Naive thymus-derived CD8-positive, alpha-beta T cell (primary cell): ENCODE measurements around the gene EYA4. TPM values are rescaled to one million over a fixed set of nuclear protein-coding genes. Genes with fewer than 3 reads are reported as not detected.

Experiments
- ATAC-seq, 2 donors: fragments of 150-1000 bp; cut with Tn5 transposase in 1 of 2; sonication (Bioruptor Pico), chemical (Tn5 transposase) in 1 of 2; 1 replicate in 1 of 2; 2 replicates in 1 of 2; pipeline ENCODE4 v1.10.0; 2021; ENCODE audit warnings: mild to moderate bottlenecking in 2 of 2, moderate library complexity in 2 of 2
- POLR2A ChIA-PET: fragments of 350-600 bp; sonication (Branson Sonifier 250); formaldehyde crosslinking; loops from one replicate; lab custom pipeline; 2021; ENCODE audit warnings: antibody characterized with exemption; lab: Charles Lee
- DNase-seq, 10 donors: peaks; one replicate each; pipeline versions ENCODE4 v3.0.0 to v3.0.0-alpha.2; 2020 to 2022
- H3K27ac Mint-ChIP-seq, 10 donors: one replicate each; pipeline ENCODE4 v1.8.0; 2020 to 2022; ENCODE audit warnings: mild to moderate bottlenecking in 10 of 10, mixed read lengths in 10 of 10, moderate library complexity in 4 of 10, inconsistent platforms in 1 of 10
- H3K27me3 Mint-ChIP-seq, 5 donors: one replicate each; pipeline ENCODE4 v1.8.0; 2021 to 2022; ENCODE audit warnings: mixed read lengths in 5 of 5
- H3K36me3 Mint-ChIP-seq, 3 donors: one replicate each; pipeline ENCODE4 v1.8.0; 2020 to 2022; ENCODE audit warnings: mixed read lengths in 3 of 3, mild to moderate bottlenecking in 2 of 3, inconsistent platforms in 1 of 3
- H3K4me1 Mint-ChIP-seq, 4 donors: one replicate each; pipeline ENCODE4 v1.8.0; 2021 to 2022; ENCODE audit warnings: mixed read lengths in 4 of 4
- H3K4me3 Mint-ChIP-seq, 10 donors: one replicate each; pipeline ENCODE4 v1.8.0; 2020 to 2022; ENCODE audit warnings: mild to moderate bottlenecking in 10 of 10, mixed read lengths in 10 of 10, moderate library complexity in 6 of 10, inconsistent platforms in 1 of 10
- H3K9me3 Mint-ChIP-seq, 9 donors: one replicate each; pipeline ENCODE4 v1.8.0; 2020 to 2022; ENCODE audit warnings: mixed read lengths in 9 of 9, mild to moderate bottlenecking in 3 of 9, inconsistent platforms in 1 of 9, moderate library complexity in 1 of 9
- polyA plus RNA-seq, 3 donors: library from polyadenylated mRNA; unstranded; fragments of 300-500 nt; fragmentation: Illumina TruSeq; gene quantifications; one replicate each; pipeline ENCODE4 v1.2.3, GENCODE V29; 2021
- total RNA-seq, 8 experiments: library from RNA in 2 of 8; stranded (reverse) in 2 of 8; gene quantifications; one replicate each; pipeline ENCODE4 v1.2.3 and lab custom pipeline; 2021 to 2026

Gene EYA4
- total and polyA plus RNA-seq, 5 experiments from 2014 or later: not detected

GRCh38 chr6:133512410-133513016 is 271.4 kb downstream of the EYA4 start:
- Mint-ChIP-seq H3K9me3 (peaks cover 0 to 7% (median 0%) of the 10 kb centered on the region in 9 donors), H3K27me3 (peaks cover 4 to 19% (median 7%) of the 10 kb centered on the region in 5 donors), H3K4me1 (no peaks in the 10 kb centered on the region), H3K27ac (no peak overlapping the region), H3K36me3 (no peaks in the 10 kb centered on the region), H3K4me3 (no peak overlapping the region)
- POLR2A ChIA-PET: no interaction called here
- ATAC-seq (no peak), DNase-seq (peak in 2 of 10 donors; percentile 3 to 18)

- no peak overlapping the region for H3K27ac Mint-ChIP-seq
- ATAC-seq: no peak
Measured at GRCh38 chr6:133523816-133524215, 282.7 kb downstream of the EYA4 start.

GRCh38 chr6:133526436-133526835 is 285.3 kb downstream of the EYA4 start:
- Mint-ChIP-seq H3K9me3 (no peaks in the 10 kb centered on the region), H3K27me3 (peaks cover 0 to 7% (median 0%) of the 10 kb centered on the region in 5 donors), H3K4me1 (no peaks in the 10 kb centered on the region), H3K36me3 (no peaks in the 10 kb centered on the region), H3K4me3 (no peak overlapping the region), H3K27ac (no peak overlapping the region)
- POLR2A ChIA-PET: no interaction called here
- DNase-seq: no peak
- ATAC-seq: no peak

More at GRCh38 chr6:133523816-133524215, 282.7 kb downstream of the EYA4 start:
- no peaks in the 10 kb centered on the region for H3K36me3 Mint-ChIP-seq
- H3K9me3 Mint-ChIP-seq: no peaks in the 10 kb centered on the region
- no peak overlapping the region for H3K4me3 Mint-ChIP-seq
- POLR2A ChIA-PET: no interaction called here
- peaks cover 0 to 7% (median 0%) of the 10 kb centered on the region in 5 donors for H3K27me3 Mint-ChIP-seq
- no peaks in the 10 kb centered on the region for H3K4me1 Mint-ChIP-seq
- no peak for DNase-seq

- Mint-ChIP-seq H3K9me3 (no peaks in the 10 kb centered on the region), H3K27ac (no peak overlapping the region), H3K27me3 (peaks cover 0 to 14% (median 3%) of the 10 kb centered on the region in 5 donors), H3K4me1 (no peaks in the 10 kb centered on the region), H3K4me3 (no peak overlapping the region), H3K36me3 (no peaks in the 10 kb centered on the region)
- ATAC-seq: no peak
- DNase-seq: no peak
- POLR2A ChIA-PET: no interaction called here
Measured at GRCh38 chr6:133528566-133528965, 287.4 kb downstream of the EYA4 start.

- no peaks in the 10 kb centered on the region for H3K9me3 Mint-ChIP-seq
- POLR2A ChIA-PET: no interaction called here
- H3K27me3 Mint-ChIP-seq: peaks cover 3 to 23% (median 7%) of the 10 kb centered on the region in 5 donors
- ATAC-seq (no peak), DNase-seq (no peak)
- H3K27ac Mint-ChIP-seq: no peak overlapping the region
- no peak overlapping the region for H3K4me3 Mint-ChIP-seq
- H3K4me1 Mint-ChIP-seq: no peaks in the 10 kb centered on the region
- no peaks in the 10 kb centered on the region for H3K36me3 Mint-ChIP-seq
Measured at GRCh38 chr6:133532908-133533307, 291.8 kb downstream of the EYA4 start.

- Mint-ChIP-seq H3K36me3 (no peaks in the 10 kb centered on the region), H3K27me3 (peaks cover 6 to 31% (median 12%) of the 10 kb centered on the region in 5 donors), H3K4me1 (no peaks in the 10 kb centered on the region), H3K27ac (no peak overlapping the region), H3K4me3 (no peak overlapping the region), H3K9me3 (no peaks in the 10 kb centered on the region)
- ATAC-seq (no peak), DNase-seq (no peak)
- POLR2A ChIA-PET: no interaction called here
Measured at GRCh38 chr6:133539502-133540259, 298.5 kb downstream of the EYA4 start.

GRCh38 chr6:133540361-133540760 is 299.2 kb downstream of the EYA4 start:
- H3K4me1 Mint-ChIP-seq: no peaks in the 10 kb centered on the region
- H3K4me3 Mint-ChIP-seq: no peak overlapping the region
- no peaks in the 10 kb centered on the region for H3K9me3 Mint-ChIP-seq
- no peak overlapping the region for H3K27ac Mint-ChIP-seq
- no peaks in the 10 kb centered on the region for H3K36me3 Mint-ChIP-seq
- DNase-seq: no peak
- H3K27me3 Mint-ChIP-seq: peaks cover 4 to 26% (median 12%) of the 10 kb centered on the region in 5 donors
- POLR2A ChIA-PET: no interaction called here
- ATAC-seq: no peak

GRCh38 chr6:133541040-133541439 is 299.9 kb downstream of the EYA4 start:
- no peak for DNase-seq
- ATAC-seq: no peak
- no peaks in the 10 kb centered on the region for H3K36me3 Mint-ChIP-seq
- peaks cover 4 to 26% (median 12%) of the 10 kb centered on the region in 5 donors for H3K27me3 Mint-ChIP-seq
- no peaks in the 10 kb centered on the region for H3K4me1 Mint-ChIP-seq
- H3K27ac Mint-ChIP-seq: no peak overlapping the region
- H3K4me3 Mint-ChIP-seq: no peak overlapping the region
- POLR2A ChIA-PET: no interaction called here
- H3K9me3 Mint-ChIP-seq: no peaks in the 10 kb centered on the region

- Mint-ChIP-seq H3K27ac (no peak overlapping the region), H3K4me3 (no peak overlapping the region), H3K9me3 (no peaks in the 10 kb centered on the region), H3K4me1 (no peaks in the 10 kb centered on the region), H3K27me3 (peaks cover 4 to 26% (median 12%) of the 10 kb centered on the region in 5 donors), H3K36me3 (no peaks in the 10 kb centered on the region)
- ATAC-seq: no peak
- POLR2A ChIA-PET: no interaction called here
- DNase-seq: no peak
Measured at GRCh38 chr6:133542056-133542821, 301.1 kb downstream of the EYA4 start.

- Mint-ChIP-seq H3K27me3 (peaks cover 4 to 32% (median 12%) of the 10 kb centered on the region in 5 donors), H3K4me1 (no peaks in the 10 kb centered on the region), H3K4me3 (no peak overlapping the region), H3K27ac (no peak overlapping the region), H3K36me3 (no peaks in the 10 kb centered on the region), H3K9me3 (no peaks in the 10 kb centered on the region)
- POLR2A ChIA-PET: no interaction called here
- ATAC-seq (no peak), DNase-seq (no peak)
Measured at GRCh38 chr6:133544419-133544818, 303.3 kb downstream of the EYA4 start.

GRCh38 chr6:133546098-133546497 is 304.9 kb downstream of the EYA4 start:
- H3K36me3 Mint-ChIP-seq: no peaks in the 10 kb centered on the region
- no peaks in the 10 kb centered on the region for H3K9me3 Mint-ChIP-seq
- POLR2A ChIA-PET: no interaction called here
- no peak overlapping the region for H3K4me3 Mint-ChIP-seq
- no peak overlapping the region for H3K27ac Mint-ChIP-seq
- no peak for ATAC-seq
- H3K4me1 Mint-ChIP-seq: no peaks in the 10 kb centered on the region
- no peak for DNase-seq
- H3K27me3 Mint-ChIP-seq: peaks cover 5 to 33% (median 14%) of the 10 kb centered on the region in 5 donors

GRCh38 chr6:133547136-133547535 is 306.0 kb downstream of the EYA4 start:
- POLR2A ChIA-PET: no interaction called here
- DNase-seq: no peak

More at GRCh38 chr6:133547136-133547535, 306.0 kb downstream of the EYA4 start:
- H3K27me3 Mint-ChIP-seq: peaks cover 5 to 23% (median 10%) of the 10 kb centered on the region in 5 donors
- no peak for ATAC-seq
- H3K9me3 Mint-ChIP-seq: no peaks in the 10 kb centered on the region
- H3K4me3 Mint-ChIP-seq: no peak overlapping the region
- H3K27ac Mint-ChIP-seq: no peak overlapping the region
- no peaks in the 10 kb centered on the region for H3K4me1 Mint-ChIP-seq
- H3K36me3 Mint-ChIP-seq: no peaks in the 10 kb centered on the region
